GM19452 (cell line): ENCODE measurements around the gene ZNF532.
"Not testable (repeated sequence)": the region's sequence is repeated elsewhere in the genome, so short reads cannot be mapped to it uniquely, and the experiment has no call there.

Source experiments
- ATAC-seq: cut with Tn5 transposase; IDR thresholded peaks from one replicate; pipeline ENCODE4 v1.9.1; 2021; ENCODE audit not compliant: unreplicated experiment

The ZNF532 gene

GRCh38 chr18:59002974-59003594, 138.4 kb downstream of the ZNF532 start:
- no peak for ATAC-seq

- no peak for ATAC-seq
These were observed 140.6 kb downstream of the ZNF532 start for GRCh38 chr18:59005262-59005661.

GRCh38 chr18:59006461-59007067, 141.9 kb downstream of the ZNF532 start:
- ATAC-seq, result no peak

GRCh38 chr18:59008302-59008974, 143.8 kb downstream of the ZNF532 start:
- no peak for ATAC-seq

GRCh38 chr18:59009846-59010245, 145.2 kb downstream of the ZNF532 start:
- no peak for ATAC-seq

GRCh38 chr18:59011289-59011688, 146.6 kb downstream of the ZNF532 start:
- ATAC-seq, result no peak

- ATAC-seq, result no peak
These were observed 147.1 kb downstream of the ZNF532 start for GRCh38 chr18:59011786-59012185.

- no peak for ATAC-seq
These were observed 148.4 kb downstream of the ZNF532 start for GRCh38 chr18:59012815-59013705.

GRCh38 chr18:59013744-59014143, 149.1 kb downstream of the ZNF532 start:
- no peak for ATAC-seq

GRCh38 chr18:59015531-59016152, 151.0 kb downstream of the ZNF532 start:
- no peak for ATAC-seq

- ATAC-seq, result no peak
These were observed 156.8 kb downstream of the ZNF532 start for GRCh38 chr18:59021500-59021899.

- no peak for ATAC-seq
These were observed 157.7 kb downstream of the ZNF532 start for GRCh38 chr18:59022167-59022945.

GRCh38 chr18:59024829-59025228, 160.2 kb downstream of the ZNF532 start:
- no peak for ATAC-seq

GRCh38 chr18:59025532-59025931, 160.9 kb downstream of the ZNF532 start:
- ATAC-seq, result not testable (repeated sequence)

GRCh38 chr18:59026364-59026763, 161.7 kb downstream of the ZNF532 start:
- no peak for ATAC-seq

- ATAC-seq, result no peak
These were observed 162.2 kb downstream of the ZNF532 start for GRCh38 chr18:59026831-59027410.

- no peak for ATAC-seq
These were observed 165.2 kb downstream of the ZNF532 start for GRCh38 chr18:59029663-59030429.

- ATAC-seq, result no peak
These were observed 167.6 kb downstream of the ZNF532 start for GRCh38 chr18:59032308-59032707.

- no peak for ATAC-seq
These were observed 168.7 kb downstream of the ZNF532 start for GRCh38 chr18:59033359-59033758.
